GM21381 (cell line): ENCODE data around the gene TRAPPC3L.
"Not testable (repeated sequence)": the region's sequence is repeated elsewhere in the genome, so short reads cannot be mapped to it uniquely, and the experiment has no call there.

Source experiments
- ATAC-seq: cut with Tn5 transposase; IDR thresholded peaks from one replicate; pipeline ENCODE4 v1.9.1; 2021; ENCODE audit warnings: mild to moderate bottlenecking, moderate library complexity; ENCODE audit not compliant: unreplicated experiment

Gene TRAPPC3L

GRCh38 chr6:116515141-116515540, 30.3 kb downstream of the TRAPPC3L start:
- no peak for ATAC-seq

- ATAC-seq: no peak
Measured at GRCh38 chr6:116514111-116514510, 31.4 kb downstream of the TRAPPC3L start.

DNA sequence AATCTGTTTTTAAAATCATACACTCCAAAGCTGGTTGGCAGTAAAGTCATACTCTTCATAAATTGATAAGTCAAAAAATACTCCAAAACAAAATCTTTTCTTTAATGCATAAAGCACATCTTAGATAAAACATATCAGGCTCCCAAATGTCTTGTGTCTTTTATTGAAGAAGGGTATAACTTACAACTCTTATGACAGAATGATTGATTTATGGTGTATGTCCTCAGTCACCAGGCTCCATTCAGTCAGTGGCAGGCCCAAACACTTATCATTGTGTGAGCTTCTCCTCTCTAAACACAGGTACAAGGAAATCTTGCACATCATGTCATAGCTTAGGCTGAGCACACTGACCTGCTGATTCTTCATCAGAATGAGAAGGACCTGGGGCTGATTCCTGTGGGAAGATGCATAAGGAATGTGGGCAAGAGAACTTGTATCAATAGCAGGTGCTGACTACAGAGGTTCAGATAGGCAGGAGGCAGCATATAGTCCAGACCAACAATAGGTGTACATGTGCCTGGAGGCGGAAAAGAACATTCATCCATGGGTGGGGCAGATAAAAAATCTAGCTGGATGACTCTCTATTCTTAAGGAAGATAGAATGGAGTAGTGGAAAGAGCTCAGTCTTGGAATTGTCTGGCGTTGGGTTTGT, 32.1 kb downstream of the TRAPPC3L start:
- ATAC-seq: no peak

DNA sequence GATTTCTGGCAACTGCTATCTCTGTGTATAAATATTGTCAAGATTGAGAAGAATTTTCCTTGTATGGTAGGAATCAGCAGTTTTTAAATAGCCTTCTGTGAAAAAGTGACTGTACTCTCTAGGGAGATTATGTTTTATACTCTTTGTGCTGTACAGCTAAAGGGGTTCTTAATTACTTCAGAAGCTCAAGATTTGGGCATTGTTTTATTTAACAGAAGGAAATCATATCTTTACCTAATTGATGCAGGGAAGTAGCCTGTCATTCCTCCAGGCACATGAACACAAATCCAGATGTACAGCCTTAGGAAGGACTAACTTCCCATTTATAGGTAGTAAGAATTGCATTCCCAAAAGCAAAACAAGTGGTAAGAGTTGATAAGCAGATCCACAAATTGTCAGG, 32.8 kb downstream of the TRAPPC3L start:
- no peak for ATAC-seq

GRCh38 chr6:116512111-116512559, 33.3 kb downstream of the TRAPPC3L start:
- no peak for ATAC-seq

GRCh38 chr6:116511424-116512110, 33.9 kb downstream of the TRAPPC3L start, which contains the start of gene CALHM5:
CALHM5 (plus strand) TSS chr6:116511639; CDS start chr6:116511697, 58 bp downstream.
- no peak for ATAC-seq

- no peak for ATAC-seq
Measured at GRCh38 chr6:116508527-116508926, 37.0 kb downstream of the TRAPPC3L start.

DNA sequence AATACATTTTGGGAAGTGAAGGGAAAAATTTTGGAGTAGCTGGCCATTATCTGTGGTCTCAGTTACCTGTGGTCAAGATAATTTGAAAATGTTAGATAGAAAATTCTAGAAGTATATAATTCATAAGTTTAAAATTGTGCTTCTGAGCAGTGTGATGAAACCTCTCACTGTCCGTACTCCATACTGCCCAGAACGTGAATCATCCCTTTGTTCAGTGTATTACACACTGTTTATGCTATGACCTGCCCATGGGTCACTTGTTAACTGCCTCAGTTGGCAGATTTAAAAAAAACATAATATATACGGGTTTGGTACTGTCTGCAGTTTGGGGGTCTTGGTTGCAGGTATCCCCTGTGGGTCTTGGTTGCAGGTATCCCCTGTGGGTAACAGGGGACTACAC, 38.2 kb downstream of the TRAPPC3L start:
- ATAC-seq: no peak

DNA sequence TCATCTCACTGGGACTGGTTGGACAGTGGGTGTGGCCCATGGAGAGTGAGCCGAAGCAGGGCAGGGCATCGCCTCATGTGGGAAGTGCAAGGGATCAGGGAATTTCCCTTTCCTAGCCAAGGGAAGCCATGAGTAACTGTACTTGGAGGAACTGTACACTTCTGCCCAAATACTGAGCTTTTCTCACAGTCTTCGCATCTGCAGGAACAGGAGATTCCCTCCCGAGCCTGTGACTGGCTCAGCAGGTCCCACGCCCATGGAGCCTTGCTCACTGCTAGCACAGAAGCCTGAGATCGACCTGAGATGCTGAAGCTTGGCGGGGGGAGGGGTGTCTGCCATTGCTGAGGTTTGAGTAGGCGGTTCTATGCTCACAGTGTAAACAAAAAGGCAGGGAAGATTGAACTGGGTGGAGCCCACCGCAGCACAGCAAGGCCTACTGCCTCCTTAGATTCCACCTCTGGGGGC, 44.5 kb downstream of the TRAPPC3L start:
- no peak for ATAC-seq

GRCh38 chr6:116497113-116497676, 48.3 kb downstream of the TRAPPC3L start:
- no peak for ATAC-seq

GRCh38 chr6:116495161-116495560, 50.3 kb downstream of the TRAPPC3L start:
- not testable (repeated sequence) for ATAC-seq

DNA sequence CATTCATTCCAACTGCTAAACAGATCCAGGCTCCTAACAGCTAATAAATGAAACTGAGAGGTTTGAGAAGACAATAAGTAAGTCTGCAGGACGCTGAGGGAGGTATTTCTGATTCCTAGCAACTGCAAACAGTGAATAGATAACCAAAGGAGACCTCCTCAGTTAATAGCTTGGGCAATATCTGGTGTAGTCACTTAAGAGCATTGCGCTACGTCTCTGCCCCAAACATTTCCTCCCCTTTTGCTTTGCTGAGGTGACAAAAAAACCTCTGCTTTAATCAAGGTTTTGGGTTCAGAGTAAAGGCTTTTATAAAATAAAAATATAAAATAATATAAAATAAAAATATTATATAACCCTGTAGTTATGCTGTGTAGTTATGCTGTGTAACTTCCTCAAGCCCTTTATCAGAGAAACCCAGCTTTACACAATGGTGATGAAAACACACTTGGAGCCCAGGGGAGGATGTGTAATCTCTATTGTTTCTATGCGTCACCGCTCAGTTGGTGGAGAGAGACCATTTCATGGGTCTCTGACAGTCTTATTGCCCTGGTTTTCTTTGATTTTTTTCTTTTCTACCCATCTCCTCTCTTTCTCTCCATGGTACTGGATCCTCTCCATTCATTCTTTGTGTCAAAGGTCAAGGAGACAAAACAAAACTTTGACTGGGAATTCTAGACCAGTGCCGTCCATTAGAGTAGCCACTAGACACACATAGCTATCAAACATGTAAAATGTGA, 53.0 kb downstream of the TRAPPC3L start:
- ATAC-seq: no peak

- ATAC-seq: no peak
Measured at GRCh38 chr6:116491610-116492330, 53.7 kb downstream of the TRAPPC3L start.

GRCh38 chr6:116485559-116486184, 59.8 kb downstream of the TRAPPC3L start:
- ATAC-seq: no peak

- ATAC-seq: no peak
Measured at GRCh38 chr6:116483616-116484015, 61.9 kb downstream of the TRAPPC3L start.

DNA sequence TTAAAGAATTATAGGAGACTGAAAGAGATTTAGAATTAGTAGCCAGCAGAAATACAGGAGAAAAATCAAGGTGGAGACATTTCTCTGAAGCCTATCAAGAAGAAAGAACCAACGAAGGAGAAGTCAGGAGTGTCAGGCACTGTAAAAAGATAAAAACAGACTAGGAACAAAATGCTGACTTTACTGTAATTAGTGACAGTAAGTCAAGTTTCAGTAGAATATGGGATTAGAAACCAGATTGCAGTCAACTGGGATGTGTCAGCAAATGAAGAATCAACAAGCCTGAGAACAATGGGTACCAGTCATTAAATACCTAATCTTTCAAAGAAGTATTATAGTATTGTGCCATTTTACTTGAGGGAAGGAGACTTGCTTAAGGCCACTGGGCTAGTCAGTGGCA, 62.7 kb downstream of the TRAPPC3L start:
- ATAC-seq: no peak

- peak; percentile 100 for ATAC-seq
Measured at GRCh38 chr6:116476002-116476678, 69.3 kb downstream of the TRAPPC3L start.

DNA sequence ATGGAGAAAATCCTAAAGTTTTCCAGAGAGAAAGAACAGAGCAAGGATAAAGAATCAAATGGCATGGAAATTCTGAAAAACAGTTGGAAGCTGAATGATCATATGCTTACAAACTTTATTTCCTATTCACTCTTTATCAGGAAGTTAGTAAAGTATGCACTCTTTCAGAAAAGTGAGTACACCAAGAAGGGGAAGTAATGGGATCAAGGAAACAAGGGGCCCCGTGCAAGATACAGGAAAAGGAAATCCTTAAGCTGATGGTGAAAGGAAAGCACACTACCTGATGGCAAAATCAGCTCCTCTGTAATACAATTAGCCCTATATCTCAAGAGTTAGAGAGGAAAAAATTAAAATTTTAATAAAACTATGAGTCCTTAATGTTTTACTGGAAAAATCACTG, 70.3 kb downstream of the TRAPPC3L start:
- no peak for ATAC-seq

GRCh38 chr6:116472706-116473105, 72.8 kb downstream of the TRAPPC3L start:
- ATAC-seq: no peak

DNA sequence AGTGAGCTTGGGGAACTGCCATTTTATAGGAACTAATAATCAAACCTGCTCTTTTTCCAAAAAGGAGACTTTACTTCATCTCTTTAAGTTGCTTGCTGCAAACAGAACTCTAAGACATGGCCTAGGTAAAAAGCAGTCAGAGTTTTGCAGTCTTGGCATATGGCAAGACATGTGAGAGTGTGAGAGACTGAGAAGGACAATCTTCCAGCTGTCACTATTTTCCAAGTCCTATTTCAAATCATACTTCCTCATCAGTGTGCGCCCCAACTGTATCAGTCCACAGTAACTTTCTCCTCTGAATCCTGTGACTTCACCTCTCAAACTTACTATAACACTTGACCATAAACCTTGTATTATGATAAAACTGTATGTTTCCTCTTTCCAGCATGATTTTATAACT, 74.0 kb downstream of the TRAPPC3L start:
- ATAC-seq: no peak
